Right lobe of liver (tissue), 6 donors: Measurements from ENCODE around the gene CALML6. TPM values are rescaled to one million over a fixed set of nuclear protein-coding genes. Genes with fewer than 3 reads are reported as not detected.

Source experiments
- ATAC-seq, 4 donors: fragments of 200-7000 bp; cut with Tn5 transposase; one replicate each; pipeline ENCODE4 v1.9.1; 2020; ENCODE audit warnings: mild to moderate bottlenecking in 4 of 4, moderate library complexity in 4 of 4
- DNase-seq, 3 donors: peaks; one replicate each; pipeline ENCODE4 v3.0.0-alpha.2; 2020
- H3K27ac ChIP-seq, 3 donors: fragments of 200-600 bp; one replicate each; pipeline ENCODE4 v1.8.0; 2022
- H3K27me3 ChIP-seq, 2 donors: fragments of 200-600 bp; one replicate each; pipeline ENCODE4 v1.8.0; 2022
- H3K36me3 ChIP-seq, 4 donors: fragments of 200-600 bp; sonication (generic) in 1 of 4; one replicate each; pipeline versions ENCODE4 v1.5.1 to v1.8.0; 2017 to 2022; ENCODE audit warnings: control low read depth in 1 of 4
- H3K4me1 ChIP-seq, 4 donors: fragments of 200-600 bp; sonication (generic) in 1 of 4; one replicate each; pipeline versions ENCODE4 v1.5.1 to v1.8.0; 2017 to 2022; ENCODE audit warnings: control low read depth in 1 of 4
- H3K4me3 ChIP-seq, 3 donors: fragments of 200-600 bp; one replicate each; pipeline ENCODE4 v1.8.0; 2022
- H3K9me3 ChIP-seq, 4 donors: fragments of 200-600 bp; sonication (generic) in 1 of 4; one replicate each; pipeline versions ENCODE4 v1.5.1 to v1.8.0; 2017 to 2022; ENCODE audit warnings: control low read depth in 1 of 4
- CTCF ChIP-seq, 4 donors: fragments of 200-600 bp in 3 of 4; fragments of 450-650 bp in 1 of 4; IDR thresholded peaks; one replicate each; pipeline versions ENCODE4 v1.5.1 to v1.8.0; 2016 to 2022; ENCODE audit warnings: antibody characterized with exemption in 4 of 4, mild to moderate bottlenecking in 2 of 4
- POLR2A ChIP-seq: fragments of 450-650 bp; IDR thresholded peaks from one replicate; pipeline ENCODE4 v1.6.1; 2017; ENCODE audit warnings: antibody characterized with exemption, mild to moderate bottlenecking
- WGBS: methylation state at CpG from one replicate; pipeline ENCODE4 v1.1.6; 2018; ENCODE audit warnings: low coverage, low lambda C conversion rate; ENCODE audit not compliant: insufficient coverage; ENCODE audit errors: missing lambda C conversion rate; 5-methylcytosine and 5-hydroxymethylcytosine counted together
- intact Hi-C, 2 donors: fragments of 100-400 bp; cut with DNase I; formaldehyde crosslinking; loops; one replicate each; pipeline versions ENCODE4 v1.11.2 to v1.14.1; 2022
- total RNA-seq, 6 experiments: library from RNA; depleted of rRNA in 2 of 6; stranded (reverse); fragments of >200 nt in 2 of 6; fragmentation: NEBNext Ultra II Directional in 3 of 6; extraction: Animal tissue kit (Norgen Biotek cat#: 25700) in 3 of 6; gene quantifications; one replicate each; pipeline versions ENCODE4 v1.1.0 to v1.2.4, GENCODE V29; 2016 to 2023
- donor health status: DM: no; HTN: yes; CAD: no.
- donor health status: DM: no; HTN: no; CAD: no.
- donor health status: DM: no; HTN: no; CAD: no.
- donor health status: DM: no; HTN: yes; CAD: no.
- donor health status: DM: no; HTN: yes; CAD: no.

Gene CALML6
- total RNA-seq, 6 experiments from 2014 or later: 0.44 to 1.4 (median 0.58) TPM; not detected in 2

DNA sequence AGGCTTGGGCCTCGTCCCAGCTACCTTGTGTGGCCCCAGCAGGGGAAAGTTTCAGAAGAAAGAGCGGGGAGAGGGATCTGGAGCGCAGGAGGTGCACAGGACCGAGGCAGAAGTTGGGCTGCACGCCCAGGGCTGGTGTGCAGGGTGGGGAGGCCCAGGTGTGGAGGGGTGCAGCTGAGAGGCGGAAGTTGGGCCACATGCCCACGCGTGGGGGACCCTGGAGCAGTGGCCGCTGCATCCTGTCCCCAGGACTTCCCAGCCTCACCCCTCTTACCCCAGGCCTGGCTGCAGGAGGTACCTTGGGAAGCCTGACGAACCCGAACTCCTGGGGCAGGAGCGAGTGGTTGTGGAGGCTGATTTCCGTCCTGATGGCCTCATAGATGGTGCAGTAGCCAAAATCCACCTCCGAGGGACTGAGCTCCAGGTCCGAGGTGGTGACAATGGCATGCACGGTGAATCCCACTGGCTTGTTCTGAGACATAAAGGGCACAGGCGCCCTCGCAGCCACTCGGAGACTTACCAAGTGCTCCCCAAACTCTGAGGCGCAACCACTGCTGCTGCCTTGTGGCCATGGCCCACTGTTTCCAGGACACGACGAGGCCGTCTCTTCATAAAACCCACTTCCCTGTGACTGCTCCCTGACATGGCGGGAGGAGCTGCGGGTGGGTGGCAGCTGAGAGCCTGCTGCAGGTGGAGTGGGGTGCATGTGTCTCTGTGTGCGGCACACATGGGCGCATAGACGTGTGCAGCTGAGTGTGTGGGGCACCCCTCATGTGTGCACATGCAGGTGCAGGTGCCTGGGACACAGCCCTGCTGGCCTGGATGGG is 24.4 kb downstream of the CALML6 start:
- DNase-seq (peak in 1 of 3 donors; percentile 44), ATAC-seq (no peak)
- H3K4me3 ChIP-seq: no peak overlapping the region
- intact Hi-C loops: no loop called here
- H3K9me3 ChIP-seq: no peaks in the 10 kb centered on the region
- 83% methylated on average over 12 of the region's 28 CpGs for WGBS
- H3K36me3 ChIP-seq: no peaks in the 10 kb centered on the region
- H3K27me3 ChIP-seq: no peaks in the 10 kb centered on the region
- no peak overlapping the region for H3K27ac ChIP-seq
- H3K4me1 ChIP-seq: peaks cover 0 to 8% (median 0%) of the 10 kb centered on the region in 4 donors
- TF ChIP-seq POLR2A (no peak), CTCF (IDR thresholded peaks at IDR 0.05) (no peak)

- TF ChIP-seq POLR2A: no peak
- no peak for TF ChIP-seq CTCF (IDR thresholded peaks at IDR 0.05)
- Histone ChIP-seq H3K36me3 (no peaks in the 10 kb centered on the region), H3K27me3 (no peaks in the 10 kb centered on the region), H3K4me1 (peaks cover 0 to 8% (median 0%) of the 10 kb centered on the region in 4 donors), H3K9me3 (no peaks in the 10 kb centered on the region), H3K27ac (no peak overlapping the region), H3K4me3 (no peak overlapping the region)
- no CpG with 5 or more reads among the region's 12 CpGs for WGBS
- intact Hi-C loops: no loop called here
- ATAC-seq (no peak), DNase-seq (peak in 1 of 3 donors; percentile 32)
Observed at GRCh38 chr1:1940123-1940425, 25.0 kb downstream of the CALML6 start.

DNA sequence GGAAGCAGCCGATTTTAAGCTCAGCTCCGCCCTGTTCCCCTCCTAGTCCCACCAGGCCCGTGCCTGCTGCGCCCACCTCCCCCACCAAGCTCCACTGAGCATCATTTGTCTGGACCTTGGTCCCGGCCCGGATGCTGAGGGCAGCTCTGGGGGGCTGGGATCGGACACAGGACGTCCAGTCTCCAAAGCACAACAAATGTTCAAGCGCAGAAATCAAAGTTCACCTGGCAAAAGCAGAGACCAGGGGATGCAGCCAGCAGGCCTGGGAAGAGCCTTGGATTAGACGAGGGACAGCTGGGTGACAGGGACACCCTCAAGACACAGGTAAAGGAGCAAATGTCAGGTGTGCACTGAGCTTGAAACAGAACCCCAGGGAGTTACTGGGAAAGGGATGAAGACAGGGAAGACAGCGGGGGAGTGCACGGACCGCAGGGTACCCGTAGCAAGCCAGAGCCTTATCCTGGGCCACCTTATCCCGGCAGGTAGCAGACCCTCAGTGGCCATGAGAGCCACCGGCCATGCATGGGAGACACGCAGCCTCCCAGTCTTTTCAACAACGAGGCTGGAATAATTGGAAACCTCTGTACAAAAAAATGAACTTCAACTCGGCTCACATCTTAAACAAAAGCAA is 26.3 kb downstream of the CALML6 start:
- WGBS: 56% methylated on average over 13 of the region's 19 CpGs
- Histone ChIP-seq H3K27me3 (no peaks in the 10 kb centered on the region), H3K36me3 (no peaks in the 10 kb centered on the region), H3K4me3 (no peak overlapping the region), H3K4me1 (peaks cover 0 to 8% (median 0%) of the 10 kb centered on the region in 4 donors), H3K9me3 (no peaks in the 10 kb centered on the region), H3K27ac (peak overlapping the region in 1 of 3 donors; percentile 13)
- ATAC-seq (peak; percentile 43 to 79 (median 69)), DNase-seq (peak in 2 of 3 donors; percentile 60 to 84)
- intact Hi-C loops: no loop called here
- TF ChIP-seq CTCF (IDR thresholded peaks at IDR 0.05): no peak

- no peaks in the 10 kb centered on the region for H3K36me3 ChIP-seq
- H3K4me1 ChIP-seq: peaks cover 0 to 15% (median 4%) of the 10 kb centered on the region in 4 donors
- no peaks in the 10 kb centered on the region for H3K27me3 ChIP-seq
- ATAC-seq (no peak), DNase-seq (peak in 2 of 3 donors; percentile 43 to 47)
- WGBS: 36% methylated on average over 5 of the region's 39 CpGs
- TF ChIP-seq CTCF (IDR thresholded peaks at IDR 0.05): no peak
- TF ChIP-seq POLR2A: no peak
- H3K27ac ChIP-seq: peak overlapping the region in 1 of 3 donors; percentile 13
- no peaks in the 10 kb centered on the region for H3K9me3 ChIP-seq
- H3K4me3 ChIP-seq: no peak overlapping the region
- intact Hi-C loops: no loop called here
Observed at GRCh38 chr1:1941868-1942752, 27.1 kb downstream of the CALML6 start.
